Measurements from ENCODE around the gene ARHGAP26. TPM values are rescaled to one million over a fixed set of nuclear protein-coding genes. Genes with fewer than 3 reads are reported as not detected.
A peak's percentile ranks its signal among the peaks of the same experiment; 100 is the strongest.

Gene ARHGAP26
- total RNA-seq, 6 experiments from 2014 or later, result 6.7 to 14.5 (median 8.3) TPM

DNA sequence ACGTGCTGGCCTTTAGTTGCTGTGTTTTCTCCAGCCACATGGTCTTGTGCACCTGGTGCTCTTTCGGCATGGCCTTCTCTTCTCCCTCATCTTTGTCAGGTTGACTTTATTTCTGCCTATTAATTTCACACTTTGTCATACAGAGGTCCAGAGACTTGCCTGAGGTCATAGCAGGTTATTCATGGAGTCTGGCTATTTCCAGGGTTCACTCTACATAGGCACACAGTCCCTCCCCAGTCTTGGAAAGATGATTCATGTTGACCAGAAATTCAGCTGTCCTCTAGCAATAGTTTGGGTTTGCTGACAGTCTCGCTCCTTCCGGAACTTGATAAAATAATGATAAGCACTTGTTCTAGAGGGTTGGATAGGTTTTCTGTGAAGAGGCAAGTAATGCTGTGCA lies 81.6 kb downstream of the ARHGAP26 start:
- intact Hi-C loops (cut with DNase I), result no loop called here
- TF ChIP-seq CTCF (IDR thresholded peaks at IDR 0.05) (no peak), POLR2A (IDR thresholded peaks at IDR 0.05) (no peak)
- 73% methylated on average over 4 of the region's 4 CpGs for WGBS (ENCODE audit: insufficient coverage, low coverage, low lambda C conversion rate, missing lambda C conversion rate)

GRCh38 chr5:142852416-142853198 lies 82.4 kb downstream of the ARHGAP26 start:
- intact Hi-C loops (cut with DNase I), result no loop called here
- 74% methylated on average over 7 of the region's 8 CpGs for WGBS (ENCODE audit: insufficient coverage, low coverage, low lambda C conversion rate, missing lambda C conversion rate)
- DNase-seq (no peak), ATAC-seq (peak; percentile 55 to 74 (median 66))
- Histone ChIP-seq H3K4me1 (no peaks in the 10 kb centered on the region), H3K27me3 (no peaks in the 10 kb centered on the region), H3K9me3 (no peaks in the 10 kb centered on the region), H3K27ac (no peak overlapping the region), H3K4me3 (no peak overlapping the region), H3K36me3 (no peaks in the 10 kb centered on the region)
- no peak for TF ChIP-seq POLR2A (IDR thresholded peaks at IDR 0.05)
- no peak for TF ChIP-seq CTCF (IDR thresholded peaks at IDR 0.05)

More for the DNA sequence above, 81.6 kb downstream of the ARHGAP26 start:
- DNase-seq (no peak), ATAC-seq (peak in 2 of 4 donors; percentile 15 to 34)
- Histone ChIP-seq H3K9me3 (no peaks in the 10 kb centered on the region), H3K36me3 (no peaks in the 10 kb centered on the region), H3K4me3 (no peak overlapping the region), H3K27ac (no peak overlapping the region), H3K27me3 (no peaks in the 10 kb centered on the region), H3K4me1 (no peaks in the 10 kb centered on the region)

DNA sequence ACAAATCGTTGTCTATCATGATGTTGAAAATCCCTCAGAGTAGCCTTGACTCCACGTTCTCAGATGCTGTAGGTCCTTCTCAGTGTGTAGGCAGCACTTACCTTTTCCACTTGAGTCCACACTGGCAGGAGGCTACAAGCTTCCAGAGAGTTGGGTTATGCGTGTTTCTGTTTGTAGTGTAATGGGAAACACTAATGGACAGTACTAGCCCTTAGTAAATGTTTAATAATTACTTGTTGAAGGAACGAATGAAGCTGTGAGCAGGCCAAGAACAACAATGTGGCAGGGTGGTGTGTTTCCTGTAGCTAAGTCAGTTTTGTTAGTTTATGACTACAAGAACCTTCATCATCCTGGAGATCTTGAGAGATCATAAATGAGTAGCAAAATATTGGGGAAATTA lies 83.5 kb downstream of the ARHGAP26 start:
- no peaks in the 10 kb centered on the region for H3K27me3 ChIP-seq
- no peaks in the 10 kb centered on the region for H3K36me3 ChIP-seq
- no peaks in the 10 kb centered on the region for H3K9me3 ChIP-seq
- no peak for ATAC-seq
- TF ChIP-seq POLR2A (IDR thresholded peaks at IDR 0.05) (no peak), CTCF (IDR thresholded peaks at IDR 0.05) (no peak)
- no peaks in the 10 kb centered on the region for H3K4me1 ChIP-seq
- no peak overlapping the region for H3K27ac ChIP-seq
- H3K4me3 ChIP-seq, result no peak overlapping the region
- WGBS (ENCODE audit: insufficient coverage, low coverage, low lambda C conversion rate, missing lambda C conversion rate), result 69% methylated on average over 4 of the region's 4 CpGs
- intact Hi-C loops (cut with DNase I), result no loop called here
- no peak for DNase-seq

DNA sequence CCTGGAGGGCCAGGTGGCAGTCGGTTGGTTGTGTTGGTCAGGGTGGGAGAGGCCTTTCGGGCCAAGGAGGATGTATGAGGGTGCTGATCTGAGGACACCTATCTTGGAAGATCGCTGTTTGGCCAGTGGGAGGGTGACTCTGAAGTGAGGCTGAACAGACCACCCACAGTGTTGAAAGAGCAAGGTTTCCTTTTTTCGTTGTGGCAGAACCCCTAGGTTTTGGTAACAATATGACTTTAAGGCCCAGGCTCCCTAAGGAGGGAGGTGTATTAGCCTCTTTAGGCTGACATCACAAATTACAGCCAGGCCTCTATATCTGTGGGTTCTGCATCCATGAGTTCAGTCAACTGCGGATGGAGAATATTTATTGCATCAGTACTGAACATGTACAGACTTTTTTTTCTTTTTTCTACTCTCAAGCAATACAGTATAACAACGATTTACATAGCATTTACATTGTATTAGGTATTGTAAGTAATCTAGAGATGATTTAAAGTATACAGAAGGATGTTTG lies 86.1 kb downstream of the ARHGAP26 start:
- H3K27ac ChIP-seq, result no peak overlapping the region

More for the DNA sequence above, 86.1 kb downstream of the ARHGAP26 start:
- ATAC-seq, result no peak
- intact Hi-C loops (cut with DNase I), result no loop called here
- Histone ChIP-seq H3K4me1 (peaks cover 0 to 5% (median 0%) of the 10 kb centered on the region in 4 donors), H3K27me3 (no peaks in the 10 kb centered on the region), H3K9me3 (no peaks in the 10 kb centered on the region), H3K4me3 (no peak overlapping the region), H3K36me3 (no peaks in the 10 kb centered on the region)
- TF ChIP-seq CTCF (IDR thresholded peaks at IDR 0.05) (no peak), POLR2A (IDR thresholded peaks at IDR 0.05) (no peak)
- DNase-seq, result no peak
- 86% methylated on average over 5 of the region's 6 CpGs for WGBS (ENCODE audit: insufficient coverage, low coverage, low lambda C conversion rate, missing lambda C conversion rate)
